ENCODE data around the gene GTF3C5.
A peak's percentile ranks its signal among the peaks of the same experiment; 100 is the strongest.

GTF3C5 gene

GRCh38 chr9:133006731-133007352, 24.0 kb upstream of the GTF3C5 start:
- no peak for TF ChIP-seq EZH2phosphoT487 (IDR thresholded peaks at IDR 0.05; ENCODE audit: borderline replicate concordance)
- no peak for TF ChIP-seq CTCF (conservative IDR thresholded peaks at IDR 0.05; ENCODE audit: low read length)
- Histone ChIP-seq H3K36me3 (ENCODE audit: insufficient read depth, low read length) (no peaks in the 10 kb centered on the region), H3K27me3 (ENCODE audit: insufficient read depth, low read length, poor library complexity, severe bottlenecking) (no peaks in the 10 kb centered on the region), H4K20me1 (ENCODE audit: insufficient read depth, low read length, poor library complexity, severe bottlenecking) (no peaks in the 10 kb centered on the region), H3K79me2 (ENCODE audit: insufficient read depth, low read length) (no peaks in the 10 kb centered on the region), H3F3A (ENCODE audit: low read depth) (peaks cover 32% of the 10 kb centered on the region), H3K9me3 (ENCODE audit: insufficient read depth, low read depth, low read length) (no peaks in the 10 kb centered on the region), H3K9me2 (replicated peaks; ENCODE audit: low read depth, low read length) (no peaks in the 10 kb centered on the region), H2AFZ (ENCODE audit: low read length) (no peak overlapping the region), H3K9ac (ENCODE audit: low read depth, low read length, poor library complexity, severe bottlenecking) (peak overlapping the region; percentile 92), H3K4me3 (ENCODE audit: low read length, poor library complexity, severe bottlenecking) (no peak overlapping the region), H3K4me2 (ENCODE audit: low read depth, low read length, poor library complexity, severe bottlenecking) (no peak overlapping the region), H3K4me1 (ENCODE audit: insufficient read depth, low read length, poor library complexity, severe bottlenecking) (peaks cover 50% of the 10 kb centered on the region)

GRCh38 chr9:133008406-133008805, 22.4 kb upstream of the GTF3C5 start:
- no peaks in the 10 kb centered on the region for H3K79me2 ChIP-seq (ENCODE audit: insufficient read depth, low read length)
- TF ChIP-seq EZH2phosphoT487 (IDR thresholded peaks at IDR 0.05; ENCODE audit: borderline replicate concordance) (no peak), CTCF (conservative IDR thresholded peaks at IDR 0.05; ENCODE audit: low read length) (no peak)
- H3K9ac ChIP-seq (ENCODE audit: low read depth, low read length, poor library complexity, severe bottlenecking), result no peak overlapping the region
- H3K36me3 ChIP-seq (ENCODE audit: insufficient read depth, low read length), result no peaks in the 10 kb centered on the region
- no peak overlapping the region for H2AFZ ChIP-seq (ENCODE audit: low read length)
- H3F3A ChIP-seq (ENCODE audit: low read depth), result peaks cover 22% of the 10 kb centered on the region
- no peak overlapping the region for H3K4me2 ChIP-seq (ENCODE audit: low read depth, low read length, poor library complexity, severe bottlenecking)
- no peak overlapping the region for H3K4me3 ChIP-seq (ENCODE audit: low read length, poor library complexity, severe bottlenecking)
- no peaks in the 10 kb centered on the region for H4K20me1 ChIP-seq (ENCODE audit: insufficient read depth, low read length, poor library complexity, severe bottlenecking)
- H3K4me1 ChIP-seq (ENCODE audit: insufficient read depth, low read length, poor library complexity, severe bottlenecking), result peaks cover 34% of the 10 kb centered on the region
- H3K9me2 ChIP-seq (replicated peaks; ENCODE audit: low read depth, low read length), result no peaks in the 10 kb centered on the region
- H3K9me3 ChIP-seq (ENCODE audit: insufficient read depth, low read depth, low read length), result no peaks in the 10 kb centered on the region
- no peaks in the 10 kb centered on the region for H3K27me3 ChIP-seq (ENCODE audit: insufficient read depth, low read length, poor library complexity, severe bottlenecking)

GRCh38 chr9:133008824-133009223, 22.0 kb upstream of the GTF3C5 start:
- H3K4me1 ChIP-seq (ENCODE audit: insufficient read depth, low read length, poor library complexity, severe bottlenecking), result peaks cover 30% of the 10 kb centered on the region
- no peaks in the 10 kb centered on the region for H3K27me3 ChIP-seq (ENCODE audit: insufficient read depth, low read length, poor library complexity, severe bottlenecking)
- no peak overlapping the region for H3K4me2 ChIP-seq (ENCODE audit: low read depth, low read length, poor library complexity, severe bottlenecking)
- H3K4me3 ChIP-seq (ENCODE audit: low read length, poor library complexity, severe bottlenecking), result no peak overlapping the region
- TF ChIP-seq EZH2phosphoT487 (IDR thresholded peaks at IDR 0.05; ENCODE audit: borderline replicate concordance) (no peak), CTCF (conservative IDR thresholded peaks at IDR 0.05; ENCODE audit: low read length) (no peak)
- peaks cover 17% of the 10 kb centered on the region for H3F3A ChIP-seq (ENCODE audit: low read depth)
- H3K9ac ChIP-seq (ENCODE audit: low read depth, low read length, poor library complexity, severe bottlenecking), result no peak overlapping the region
- H4K20me1 ChIP-seq (ENCODE audit: insufficient read depth, low read length, poor library complexity, severe bottlenecking), result no peaks in the 10 kb centered on the region
- no peak overlapping the region for H2AFZ ChIP-seq (ENCODE audit: low read length)
- H3K9me2 ChIP-seq (replicated peaks; ENCODE audit: low read depth, low read length), result no peaks in the 10 kb centered on the region
- H3K9me3 ChIP-seq (ENCODE audit: insufficient read depth, low read depth, low read length), result no peaks in the 10 kb centered on the region
- no peaks in the 10 kb centered on the region for H3K36me3 ChIP-seq (ENCODE audit: insufficient read depth, low read length)
- no peaks in the 10 kb centered on the region for H3K79me2 ChIP-seq (ENCODE audit: insufficient read depth, low read length)

Measured in Loucy (cell line).